HFFc6 (cell line): ENCODE results near the gene CENPP. TPM values are rescaled to one million over a fixed set of nuclear protein-coding genes. Genes with fewer than 3 reads are reported as not detected.

Source experiments
- DNase-seq: peaks from one replicate; pipeline ENCODE4 v3.0.0-alpha.2; 2018
- H3K27ac Mint-ChIP-seq: 2 replicates; pipeline ENCODE4 v1.8.0; 2020; ENCODE audit warnings: mild to moderate bottlenecking, mixed read lengths
- H3K27me3 Mint-ChIP-seq: 2 replicates; pipeline ENCODE4 v1.8.0; 2021; ENCODE audit warnings: mild to moderate bottlenecking, moderate library complexity, mixed read lengths; ENCODE audit not compliant: insufficient read depth
- H3K36me3 Mint-ChIP-seq: 2 replicates; pipeline ENCODE4 v1.8.0; 2021; ENCODE audit warnings: low read depth, mixed read lengths
- H3K4me1 Mint-ChIP-seq: 2 replicates; pipeline ENCODE4 v1.8.0; 2020; ENCODE audit warnings: low read depth, mixed read lengths
- H3K4me3 Mint-ChIP-seq: 2 replicates; pipeline ENCODE4 v1.8.0; 2020; ENCODE audit warnings: mild to moderate bottlenecking, moderate library complexity, mixed read lengths
- H3K9me3 Mint-ChIP-seq: 2 replicates; pipeline ENCODE4 v1.8.0; 2020; ENCODE audit warnings: mild to moderate bottlenecking, mixed read lengths
- CTCF ChIP-seq: fragments of 200-600 bp; sonication (generic); IDR thresholded peaks from 2 replicates; pipeline ENCODE4 v1.5.0; 2021; ENCODE audit warnings: antibody characterized with exemption, mild to moderate bottlenecking
- total RNA-seq, 6 experiments: library from RNA; stranded (reverse); fragmentation: NEBNext Ultra II Directional; extraction: Animal tissue kit (Norgen Biotek cat#: 25700); gene quantifications; 2 replicates in 1 of 6; 3 replicates in 5 of 6; pipeline ENCODE4 v1.2.3, GENCODE V29; 2021

CENPP gene
- total RNA-seq, 6 experiments from 2014 or later = 3.0 to 7.0 (median 6.0) TPM

GRCh38 chr9:92378865-92379560, 53.3 kb downstream of the CENPP start:
- H3K4me1 Mint-ChIP-seq = peaks cover 14% of the 10 kb centered on the region
- TF ChIP-seq CTCF = no peak
- H3K27me3 Mint-ChIP-seq = no peaks in the 10 kb centered on the region
- H3K27ac Mint-ChIP-seq = no peak overlapping the region
- no peaks in the 10 kb centered on the region for H3K9me3 Mint-ChIP-seq
- H3K36me3 Mint-ChIP-seq = peaks cover 21% of the 10 kb centered on the region
- no peak overlapping the region for H3K4me3 Mint-ChIP-seq
- DNase-seq = peak; percentile 23

DNA sequence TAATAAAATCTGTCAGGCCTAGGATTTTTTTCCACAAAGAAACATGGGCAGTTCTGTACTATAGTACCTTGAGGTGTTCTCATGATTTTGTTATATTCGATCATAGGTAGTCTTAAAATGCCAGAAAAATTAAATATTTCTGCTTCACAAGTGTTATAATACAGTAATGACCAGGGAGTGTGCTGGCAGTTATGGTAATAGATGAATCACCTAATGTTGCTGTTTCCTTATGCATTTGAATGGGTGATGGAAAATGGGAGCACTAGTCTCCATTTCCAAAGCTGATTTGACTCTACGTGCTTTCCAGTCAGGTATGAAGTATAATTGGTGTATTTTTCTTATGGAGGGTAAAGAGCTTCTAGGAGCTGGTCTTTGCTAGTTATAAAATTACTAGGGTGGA, 54.9 kb downstream of the CENPP start:
- no peak for TF ChIP-seq CTCF
- no peak overlapping the region for H3K4me3 Mint-ChIP-seq
- no peaks in the 10 kb centered on the region for H3K9me3 Mint-ChIP-seq

GRCh38 chr9:92381775-92382174, 56.0 kb downstream of the CENPP start:
- no peaks in the 10 kb centered on the region for H3K36me3 Mint-ChIP-seq
- no peaks in the 10 kb centered on the region for H3K9me3 Mint-ChIP-seq
- TF ChIP-seq CTCF = no peak
- H3K4me3 Mint-ChIP-seq = no peak overlapping the region
- H3K27me3 Mint-ChIP-seq = no peaks in the 10 kb centered on the region
- no peak overlapping the region for H3K27ac Mint-ChIP-seq
- H3K4me1 Mint-ChIP-seq = peaks cover 35% of the 10 kb centered on the region
- DNase-seq = no peak

More for the DNA sequence above, 54.9 kb downstream of the CENPP start:
- no peak for DNase-seq
- H3K27ac Mint-ChIP-seq = no peak overlapping the region
- peaks cover 8% of the 10 kb centered on the region; the same call in 1 of the 2 replicates for H3K36me3 Mint-ChIP-seq
- H3K27me3 Mint-ChIP-seq = no peaks in the 10 kb centered on the region
- H3K4me1 Mint-ChIP-seq = peaks cover 28% of the 10 kb centered on the region

GRCh38 chr9:92384375-92384774, 58.6 kb downstream of the CENPP start:
- TF ChIP-seq CTCF = no peak
- H3K27me3 Mint-ChIP-seq = no peaks in the 10 kb centered on the region
- DNase-seq = peak; percentile 28
- H3K4me3 Mint-ChIP-seq = peak overlapping the region; percentile 21; the same call in 1 of the 2 replicates
- H3K36me3 Mint-ChIP-seq = no peaks in the 10 kb centered on the region
- H3K9me3 Mint-ChIP-seq = no peaks in the 10 kb centered on the region
- H3K4me1 Mint-ChIP-seq = peaks cover 27% of the 10 kb centered on the region
- peak overlapping the region; percentile 42 for H3K27ac Mint-ChIP-seq

GRCh38 chr9:92385001-92385400, 59.2 kb downstream of the CENPP start:
- H3K9me3 Mint-ChIP-seq = no peaks in the 10 kb centered on the region
- no peak overlapping the region for H3K4me3 Mint-ChIP-seq
- H3K27me3 Mint-ChIP-seq = no peaks in the 10 kb centered on the region
- DNase-seq = no peak
- no peak for TF ChIP-seq CTCF
- H3K27ac Mint-ChIP-seq = no peak overlapping the region
- no peaks in the 10 kb centered on the region for H3K36me3 Mint-ChIP-seq
- H3K4me1 Mint-ChIP-seq = peaks cover 27% of the 10 kb centered on the region
